ENCODE measurements around the gene NALCN.

The NALCN gene

DNA sequence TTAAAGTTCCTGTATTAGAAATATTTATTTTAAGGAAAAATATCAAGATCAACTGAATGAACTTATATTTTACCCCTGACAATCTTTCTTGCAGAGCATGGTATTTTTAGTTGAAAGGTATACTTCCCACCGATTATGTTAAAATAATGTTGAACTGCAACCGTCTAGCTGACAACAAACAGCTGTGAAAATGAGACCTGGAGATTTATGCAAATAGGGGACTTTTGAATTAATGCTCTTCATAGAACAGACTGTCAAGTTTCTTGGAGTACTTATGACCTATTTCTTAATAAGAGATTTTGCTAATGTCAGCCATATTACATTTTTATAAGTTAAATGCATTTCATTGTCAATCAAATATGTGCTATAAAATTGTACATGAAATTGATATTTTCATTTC lies 210.9 kb downstream of the NALCN start:
- DNase-seq (ENCODE audit: low spot score): no peak

- no peak for DNase-seq (ENCODE audit: low spot score)
Measured at GRCh38 chr13:101204270-101205020, 211.9 kb downstream of the NALCN start.

DNA sequence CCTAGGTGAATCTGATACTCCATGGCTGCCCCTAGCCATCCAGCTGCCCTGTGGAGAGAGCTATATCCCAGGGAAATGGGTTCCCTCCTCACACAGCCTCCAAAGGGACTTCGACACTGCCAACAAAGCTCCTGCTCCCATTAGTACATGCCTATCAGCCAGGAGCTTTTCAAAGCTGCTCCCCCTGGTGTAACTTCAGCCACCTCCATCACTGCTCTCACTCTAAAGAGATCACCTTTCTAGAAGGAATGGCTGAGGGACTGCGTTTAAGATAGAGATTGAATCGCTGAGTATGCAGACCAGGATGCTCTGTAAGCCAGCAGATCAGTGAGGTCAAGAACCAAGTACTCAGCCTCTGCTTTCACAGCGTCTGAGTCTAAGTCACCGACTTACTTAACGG lies 213.7 kb downstream of the NALCN start:
- DNase-seq (ENCODE audit: low spot score): no peak

GRCh38 chr13:101190976-101191375 lies 225.3 kb downstream of the NALCN start:
- DNase-seq (ENCODE audit: low spot score): no peak

GRCh38 chr13:101190337-101190736 lies 226.0 kb downstream of the NALCN start:
- no peak for DNase-seq (ENCODE audit: low spot score)

- no peak for DNase-seq (ENCODE audit: low spot score)
Measured at GRCh38 chr13:101185606-101186005, 230.7 kb downstream of the NALCN start.

DNA sequence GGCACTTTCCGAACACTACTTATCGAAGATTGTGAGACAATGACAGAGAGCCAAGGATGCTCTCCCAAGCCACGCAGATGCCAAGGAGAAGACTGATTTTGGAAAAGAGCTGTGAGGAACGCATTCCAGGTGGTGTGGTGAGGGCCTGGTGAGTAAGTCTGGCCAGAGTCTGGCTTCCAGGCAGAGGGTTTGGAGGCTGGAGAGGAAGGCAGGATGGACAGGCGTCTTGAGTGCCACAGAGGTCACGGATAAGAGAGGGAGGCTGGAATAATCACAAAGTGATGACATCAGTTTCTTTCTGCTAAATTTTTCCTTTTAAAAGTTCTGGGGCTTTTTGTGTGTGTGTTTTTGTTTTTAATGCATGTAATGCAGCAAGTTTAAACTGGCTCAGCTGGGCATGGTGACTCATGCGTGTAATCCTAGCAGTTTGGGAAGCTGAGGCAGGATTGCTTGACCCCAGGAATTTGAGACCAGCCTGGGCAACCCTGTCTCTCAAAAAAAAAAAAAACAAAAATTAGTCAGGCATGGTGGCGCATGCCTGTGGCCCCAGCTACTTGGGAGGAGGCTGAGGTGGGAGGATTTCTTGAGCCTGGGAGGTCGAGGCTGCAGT lies 235.1 kb downstream of the NALCN start:
- DNase-seq (ENCODE audit: low spot score): no peak

- DNase-seq (ENCODE audit: low spot score): no peak
Measured at GRCh38 chr13:101179021-101179420, 237.3 kb downstream of the NALCN start.

DNA sequence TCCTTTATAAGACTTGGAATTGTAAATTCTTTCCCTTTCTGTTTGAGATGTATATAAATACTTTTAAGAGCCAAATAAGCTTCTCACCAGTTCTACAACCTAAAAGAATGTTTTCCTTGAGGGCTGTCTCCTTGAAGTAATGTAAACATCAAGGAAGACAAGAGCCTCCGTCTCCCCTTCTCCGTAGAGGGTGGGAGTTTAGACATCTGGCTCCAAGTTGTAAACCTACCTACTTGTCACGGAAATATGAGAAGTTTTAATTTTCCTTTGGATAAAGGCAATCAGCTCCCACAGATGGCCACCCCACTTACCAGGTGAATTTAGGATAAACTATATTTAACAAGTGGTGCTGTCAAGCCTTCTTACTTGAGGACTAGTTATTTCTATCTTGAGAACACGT lies 237.9 kb downstream of the NALCN start:
- DNase-seq (ENCODE audit: low spot score): no peak

GRCh38 chr13:101170306-101170705 lies 246.0 kb downstream of the NALCN start:
- no peak for DNase-seq (ENCODE audit: low spot score)

GRCh38 chr13:101157261-101157660 lies 259.0 kb downstream of the NALCN start:
- no peak for DNase-seq (ENCODE audit: low spot score)

DNA sequence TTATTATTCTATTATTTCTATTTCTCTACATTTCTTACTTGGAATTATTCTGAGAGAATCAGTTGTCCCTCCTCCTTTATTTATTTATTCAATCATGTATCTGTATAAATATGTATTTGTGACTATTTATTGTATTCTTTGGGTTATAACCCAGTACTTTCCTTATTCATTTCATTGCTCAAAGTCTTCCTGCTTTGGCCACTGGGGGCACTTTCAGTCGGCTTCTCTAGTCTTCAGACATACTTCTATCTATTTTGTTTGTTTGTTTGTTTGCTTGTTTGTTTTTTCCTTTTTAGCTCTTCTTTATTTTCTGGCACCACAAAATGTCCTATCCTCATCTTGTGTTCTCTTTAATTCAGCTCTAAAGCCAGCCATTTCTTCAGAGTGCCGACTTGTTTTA lies 260.4 kb downstream of the NALCN start:
- DNase-seq (ENCODE audit: low spot score): no peak

DNA sequence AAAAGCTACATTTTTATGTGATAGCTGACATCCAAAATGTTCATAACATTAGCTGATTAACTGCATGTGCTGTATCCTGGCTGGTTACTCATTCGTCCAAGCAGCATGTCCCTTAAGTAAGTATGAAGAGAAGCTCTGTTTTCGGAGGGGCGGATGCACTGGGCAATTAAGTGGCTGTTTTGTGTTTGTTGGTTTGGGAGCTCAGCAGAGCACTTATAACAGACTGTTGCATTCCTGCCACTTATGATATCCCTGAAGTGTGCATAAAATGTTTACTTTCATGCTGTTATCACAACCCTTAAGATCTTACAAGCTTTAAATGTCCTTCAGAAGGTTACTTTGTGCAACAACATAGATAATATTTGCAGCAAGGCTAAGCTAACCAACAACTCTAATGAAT lies 264.1 kb downstream of the NALCN start:
- DNase-seq (ENCODE audit: low spot score): no peak

DNA sequence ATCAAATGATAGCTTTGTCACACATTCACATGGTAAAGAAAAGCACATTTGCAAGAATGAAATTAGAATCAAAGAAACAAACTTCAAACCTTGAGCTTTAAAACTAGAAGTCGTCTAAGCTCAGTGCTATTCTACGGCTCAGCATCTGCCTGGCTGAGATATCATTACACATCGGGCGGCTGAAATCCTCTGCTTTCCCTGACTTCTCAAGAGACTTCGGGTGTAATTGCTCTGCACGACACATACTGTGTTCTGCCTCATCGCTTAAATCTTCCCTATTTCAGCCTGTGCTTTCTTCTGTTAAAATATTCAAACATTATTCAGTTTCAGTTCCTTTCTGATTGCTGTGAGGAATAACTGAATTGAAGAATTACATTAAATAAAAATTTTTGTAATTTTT lies 265.3 kb downstream of the NALCN start:
- DNase-seq (ENCODE audit: low spot score): peak; percentile 10

- DNase-seq (ENCODE audit: low spot score): no peak
Measured at GRCh38 chr13:101149735-101150384, 266.4 kb downstream of the NALCN start.

GRCh38 chr13:101146101-101146898 lies 270.0 kb downstream of the NALCN start:
- no peak for DNase-seq (ENCODE audit: low spot score)

- DNase-seq (ENCODE audit: low spot score): peak; percentile 11
Measured at GRCh38 chr13:101144808-101145419, 271.4 kb downstream of the NALCN start.

GRCh38 chr13:101140936-101141335 lies 275.4 kb downstream of the NALCN start:
- no peak for DNase-seq (ENCODE audit: low spot score)

DNA sequence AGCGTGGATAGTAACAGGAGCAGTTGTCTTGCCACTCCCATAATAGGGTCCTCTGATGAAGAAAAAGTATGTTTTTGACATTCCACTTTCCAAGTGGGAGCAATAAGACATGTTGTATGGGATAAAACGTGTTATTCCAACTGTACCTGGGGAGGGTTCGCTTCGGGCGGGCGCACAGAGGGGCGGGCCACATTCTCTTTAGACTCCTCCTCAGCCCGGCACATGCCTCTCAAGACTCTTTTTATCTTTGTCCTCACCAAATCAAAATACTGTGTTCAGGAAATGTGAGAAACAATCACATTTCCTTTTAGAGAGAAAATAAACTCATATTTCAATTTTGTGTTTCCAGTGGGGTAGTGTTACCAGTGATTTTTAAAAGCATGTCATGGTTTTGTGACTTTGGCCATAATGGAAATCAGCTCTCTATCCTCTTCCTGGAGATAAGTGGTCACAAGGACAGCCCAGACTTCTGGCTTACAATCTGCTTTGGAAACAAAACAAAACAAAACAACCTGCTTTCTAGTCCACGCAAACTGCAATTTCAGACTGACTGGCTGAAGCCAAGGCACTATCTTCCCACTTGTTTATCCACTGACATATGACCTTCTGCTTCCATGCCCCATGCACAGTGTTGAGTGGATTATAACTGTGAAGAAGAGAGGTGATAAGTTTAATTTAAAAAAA lies 276.1 kb downstream of the NALCN start:
- no peak for DNase-seq (ENCODE audit: low spot score)

DNA sequence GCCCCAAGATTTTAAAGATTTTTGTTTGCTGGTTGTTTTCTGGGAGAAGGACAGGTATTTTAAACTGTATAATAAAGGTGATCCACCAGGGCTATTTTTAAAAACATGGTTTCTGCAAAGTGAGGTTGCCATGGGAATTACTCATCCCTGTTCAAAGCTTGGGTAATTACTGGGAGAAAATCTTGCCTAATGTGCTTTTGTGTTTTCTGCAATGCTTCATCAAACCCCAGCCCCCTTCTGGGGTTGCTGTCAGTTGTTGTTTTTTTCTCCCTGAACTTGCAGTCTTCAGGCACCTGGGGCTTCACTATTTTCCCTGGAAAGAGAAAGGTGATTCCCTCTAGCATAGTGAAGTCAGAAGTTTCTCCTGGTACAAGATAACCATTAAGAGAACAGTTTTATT lies 277.2 kb downstream of the NALCN start:
- DNase-seq (ENCODE audit: low spot score): no peak

DNA sequence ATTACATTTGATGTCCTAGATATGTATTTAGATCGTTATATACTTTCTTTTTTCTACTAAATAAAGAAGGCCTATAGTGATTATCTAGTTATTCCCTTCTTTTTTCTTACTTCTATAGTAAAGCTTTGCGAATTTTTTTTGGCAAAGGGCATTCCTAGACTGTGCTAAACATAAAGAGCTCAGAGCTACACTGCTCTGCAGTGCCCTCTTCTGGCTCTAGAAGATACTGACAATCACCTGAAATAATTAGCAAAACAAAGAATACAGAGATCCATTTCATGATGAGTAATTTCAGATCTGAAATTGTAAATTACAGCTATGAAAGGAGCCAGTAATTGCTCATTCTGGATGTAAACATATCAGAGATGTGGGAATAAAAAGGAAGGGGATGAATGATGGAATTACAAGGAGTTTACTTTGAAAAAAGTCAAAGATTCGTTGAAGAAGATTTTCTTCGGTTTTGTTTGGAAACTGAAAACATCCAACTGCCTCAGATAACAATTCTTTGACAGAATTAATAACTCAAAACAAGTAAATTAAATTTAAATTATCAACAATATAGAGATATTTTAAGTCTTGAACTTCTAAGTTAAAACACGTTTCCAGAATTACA lies 288.5 kb downstream of the NALCN start:
- peak; percentile 29 for DNase-seq (ENCODE audit: low spot score)

Measured in germinal center (tissue), 1 donor.